Liver (tissue), 3 donors: Measurements from ENCODE around the gene ANKRD45.

Source experiments
- ATF3 ChIP-seq: IDR thresholded peaks from 2 replicates; pipeline ENCODE4 v1.6.1; 2016; ENCODE audit warnings: antibody characterized with exemption
- CTCF ChIP-seq: fragments of 150-350 bp; IDR thresholded peaks from 2 replicates; pipeline ENCODE4 v1.5.1; 2017; ENCODE audit warnings: improper control_type of control experiment, low read depth, low read length; ENCODE audit not compliant: missing input control
- HNF4A ChIP-seq, 2 donors: conservative IDR thresholded peaks; 2 replicates each; pipeline ENCODE4 v1.6.1; 2016; ENCODE audit warnings: antibody characterized with exemption in 2 of 2, mild to moderate bottlenecking in 2 of 2
- JUND ChIP-seq, 2 donors: IDR thresholded peaks; 2 replicates each; pipeline ENCODE4 v1.6.1; 2016; ENCODE audit warnings: antibody characterized with exemption in 2 of 2
- MAX ChIP-seq: IDR thresholded peaks from 2 replicates; pipeline ENCODE4 v1.6.1; 2016; ENCODE audit warnings: antibody characterized with exemption
- RAD21 ChIP-seq, 2 donors: IDR thresholded peaks; 2 replicates each; pipeline ENCODE4 v1.6.1; 2016; ENCODE audit warnings: antibody characterized with exemption in 2 of 2, mild to moderate bottlenecking in 2 of 2
- TAF1 ChIP-seq: conservative IDR thresholded peaks from 2 replicates; pipeline ENCODE4 v1.6.1; 2016; ENCODE audit warnings: antibody characterized with exemption, mild to moderate bottlenecking
- YY1 ChIP-seq: IDR thresholded peaks from 2 replicates; pipeline ENCODE4 v1.6.1; 2016; ENCODE audit warnings: antibody characterized with exemption, mild to moderate bottlenecking
- ZBTB33 ChIP-seq: IDR thresholded peaks from 2 replicates; pipeline ENCODE4 v1.6.1; 2016; ENCODE audit warnings: antibody characterized with exemption
- donor health status: healthy.
- donor health status: healthy.

GRCh38 chr1:173714441-173714758, 44.7 kb upstream of the ANKRD45 start:
- TF ChIP-seq TAF1: no peak
- no peak for TF ChIP-seq ATF3
- no peak for TF ChIP-seq CTCF
- no peak for TF ChIP-seq RAD21 (IDR thresholded peaks at IDR 0.05)
- no peak for TF ChIP-seq MAX
- TF ChIP-seq YY1: no peak
- peak; percentile 3 for TF ChIP-seq ZBTB33
- no peak for TF ChIP-seq HNF4A (conservative IDR thresholded peaks at IDR 0.05)
- no peak for TF ChIP-seq JUND (IDR thresholded peaks at IDR 0.05)
